ENCODE data around the gene PCYT2.
"Not testable (repeated sequence)": the region's sequence is repeated elsewhere in the genome, so short reads cannot be mapped to it uniquely, and the experiment has no call there.

Gene PCYT2

GRCh38 chr17:81927653-81928543 is 16.7 kb upstream of the PCYT2 start, which contains the start of gene MAFG:
MAFG (minus strand) TSS chr17:81927735; CDS start chr17:81923185, 4,550 bp downstream.
- DNase-seq = peak in 55 of 56 donors; percentile 28 to 93 (median 82)

DNA sequence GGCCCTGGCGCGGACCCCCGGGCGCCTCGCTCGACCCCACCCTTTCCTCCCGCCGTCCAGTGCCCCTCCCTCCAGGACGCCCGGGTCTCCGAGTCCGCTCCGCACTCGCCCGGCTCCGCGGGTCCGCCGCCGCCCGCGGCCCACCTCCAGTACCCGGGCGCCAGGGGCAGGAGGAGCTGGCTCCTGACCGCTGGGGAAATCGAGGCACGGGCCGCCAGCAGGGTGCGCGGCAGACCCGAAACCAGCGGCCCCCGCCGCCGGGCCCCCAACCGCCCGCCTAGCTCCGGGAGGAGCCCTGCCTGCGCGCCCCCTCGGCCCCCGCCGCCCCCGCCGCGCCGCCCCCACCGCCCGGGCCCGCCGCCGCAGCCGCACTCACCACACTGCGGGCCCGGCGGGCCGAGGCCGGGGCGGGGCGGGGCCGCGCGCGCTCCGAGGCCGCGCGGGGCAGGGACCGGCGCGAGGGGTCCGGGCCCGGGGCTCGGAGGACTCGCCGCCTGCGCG is 16.0 kb upstream of the PCYT2 start:
- no peak for DNase-seq

DNA sequence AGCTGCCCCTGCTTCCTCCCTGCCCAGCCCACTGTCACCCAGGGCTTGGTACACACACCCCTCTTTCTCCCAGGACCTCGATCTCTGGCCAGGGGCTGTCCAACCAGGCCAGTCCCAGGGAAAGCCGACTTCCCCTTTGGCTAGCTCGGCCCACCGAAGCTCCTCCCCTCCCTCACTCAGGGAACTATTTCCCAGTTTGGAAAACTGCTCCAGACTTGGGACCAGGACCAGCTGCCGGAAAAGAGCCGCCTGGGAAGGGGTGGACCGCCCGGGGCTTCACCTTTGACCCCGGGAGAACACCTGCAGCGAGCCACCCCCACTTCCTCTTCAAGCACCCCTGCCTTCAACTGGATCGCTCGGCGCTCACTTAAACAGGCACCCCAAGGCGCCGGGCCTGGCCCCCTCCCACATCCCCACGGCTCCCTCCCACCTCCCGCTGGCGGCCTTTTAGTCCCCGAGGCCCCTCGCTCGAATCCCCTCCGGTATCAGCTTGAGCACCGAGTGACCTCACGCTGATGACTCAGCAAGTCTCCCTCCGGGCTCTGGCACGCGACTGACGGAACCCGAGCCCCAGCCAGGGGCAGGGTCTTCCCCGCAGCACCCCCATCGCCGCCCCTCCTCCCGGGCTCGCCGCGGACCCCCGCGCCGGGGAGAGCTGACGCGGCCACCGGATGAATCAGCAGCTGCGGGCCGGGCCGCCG is 15.4 kb upstream of the PCYT2 start:
- DNase-seq = peak in 35 of 56 donors; percentile 15 to 82 (median 41)

GRCh38 chr17:81925860-81926450 is 14.8 kb upstream of the PCYT2 start:
- DNase-seq = no peak

- no peak for DNase-seq
Measured at GRCh38 chr17:81924557-81925532, 13.6 kb upstream of the PCYT2 start.

DNA sequence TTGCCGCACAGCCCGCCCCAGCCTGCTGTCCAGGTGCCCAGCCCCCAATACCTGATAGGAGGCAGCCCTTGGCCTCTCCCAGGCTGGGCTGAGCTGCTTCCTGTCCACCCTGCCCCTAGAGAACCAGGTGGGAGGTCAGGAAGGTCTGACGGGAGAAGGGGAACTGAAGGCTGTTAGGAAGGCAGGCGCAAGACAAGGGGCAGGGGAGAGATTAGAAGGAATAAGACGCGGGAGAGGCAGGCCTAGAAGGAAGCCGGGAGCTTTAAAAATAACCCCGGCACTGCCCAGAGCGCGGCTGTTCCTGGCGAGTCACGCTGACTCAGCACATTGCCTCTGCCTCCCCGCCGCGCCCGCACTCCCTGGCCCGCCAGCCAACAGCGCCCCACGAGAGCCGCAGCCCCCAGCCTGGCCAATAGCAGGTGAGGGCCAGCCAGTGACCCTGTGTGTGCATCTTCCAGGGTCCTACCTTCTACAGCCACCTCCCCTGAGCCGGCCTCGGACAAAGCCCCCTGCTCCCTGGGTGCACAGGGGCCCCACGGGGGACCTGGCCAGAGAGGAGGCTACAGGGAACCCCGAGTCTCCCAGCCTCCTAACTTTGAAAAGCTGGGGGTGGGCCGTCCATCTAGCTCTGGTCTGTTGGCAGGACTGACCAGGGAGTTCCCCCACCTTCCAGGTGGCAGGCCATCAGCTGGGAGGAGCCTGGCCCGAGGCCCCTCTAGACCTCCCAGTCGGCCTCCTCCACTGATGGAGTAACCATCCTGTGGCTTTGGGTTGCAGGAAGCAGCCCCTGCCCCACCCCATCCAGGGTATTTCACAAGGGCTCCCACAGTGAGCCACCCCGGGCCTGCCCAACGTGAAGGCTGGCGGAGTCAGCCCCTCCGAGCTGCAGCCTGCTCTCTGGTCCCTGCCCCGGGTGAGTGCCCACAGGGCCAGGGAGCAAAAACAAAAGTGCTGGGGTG is 12.4 kb upstream of the PCYT2 start:
- DNase-seq = peak in 28 of 56 donors; percentile 11 to 66 (median 34)

DNA sequence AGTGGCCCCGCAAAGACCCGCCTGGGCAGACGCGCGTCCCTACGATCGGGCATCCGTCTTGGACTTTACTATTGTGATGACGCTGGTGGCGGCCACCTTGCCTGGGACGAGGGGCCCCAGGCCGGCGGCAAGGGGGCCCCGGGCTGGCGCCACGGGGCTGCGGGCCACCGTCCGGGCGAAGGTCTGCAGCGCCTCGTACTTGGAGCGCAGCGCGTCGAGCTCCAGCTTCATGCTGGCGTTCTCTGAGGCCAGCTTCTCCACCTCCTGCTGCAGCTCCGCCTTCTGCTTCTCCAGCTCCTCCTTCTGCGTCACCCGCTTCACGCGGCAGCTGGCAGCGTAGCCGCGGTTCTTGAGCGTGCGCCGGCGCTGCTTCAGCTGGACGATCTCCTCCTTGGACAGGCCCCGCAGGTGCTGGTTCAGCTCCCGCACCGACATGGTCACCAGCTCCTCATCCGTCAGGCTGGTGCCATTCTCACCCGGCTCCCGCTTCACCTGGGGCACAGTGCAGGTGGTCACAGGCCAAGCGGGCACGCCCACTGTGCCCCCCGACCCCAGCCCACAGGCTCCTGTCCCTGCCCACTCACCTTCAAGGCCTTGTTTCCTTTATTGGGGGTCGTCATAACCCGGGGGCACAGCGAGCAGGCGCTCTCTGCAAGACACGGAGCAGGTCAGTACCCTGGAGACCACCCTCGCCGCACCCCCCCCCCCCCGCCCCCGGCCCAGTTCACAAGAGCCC is 11.5 kb upstream of the PCYT2 start:
- DNase-seq = no peak

GRCh38 chr17:81921996-81922565 is 10.9 kb upstream of the PCYT2 start:
- no peak for DNase-seq

DNA sequence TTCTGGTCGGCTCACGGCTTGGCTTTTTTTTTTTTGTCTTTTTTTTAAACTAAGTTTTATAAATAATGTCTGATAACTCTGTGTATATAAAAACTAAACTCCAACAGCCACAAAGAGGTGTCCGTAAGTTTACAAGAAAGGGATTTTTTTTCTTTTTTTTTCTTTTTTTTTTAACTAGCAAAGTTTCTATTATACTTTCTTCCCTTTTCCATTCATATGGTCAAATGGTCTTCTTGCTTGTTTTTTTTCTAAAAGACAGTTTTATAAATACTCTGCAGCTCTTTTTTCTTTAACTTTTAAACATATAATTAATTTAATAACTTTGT is 10.3 kb upstream of the PCYT2 start:
- DNase-seq = no peak

DNA sequence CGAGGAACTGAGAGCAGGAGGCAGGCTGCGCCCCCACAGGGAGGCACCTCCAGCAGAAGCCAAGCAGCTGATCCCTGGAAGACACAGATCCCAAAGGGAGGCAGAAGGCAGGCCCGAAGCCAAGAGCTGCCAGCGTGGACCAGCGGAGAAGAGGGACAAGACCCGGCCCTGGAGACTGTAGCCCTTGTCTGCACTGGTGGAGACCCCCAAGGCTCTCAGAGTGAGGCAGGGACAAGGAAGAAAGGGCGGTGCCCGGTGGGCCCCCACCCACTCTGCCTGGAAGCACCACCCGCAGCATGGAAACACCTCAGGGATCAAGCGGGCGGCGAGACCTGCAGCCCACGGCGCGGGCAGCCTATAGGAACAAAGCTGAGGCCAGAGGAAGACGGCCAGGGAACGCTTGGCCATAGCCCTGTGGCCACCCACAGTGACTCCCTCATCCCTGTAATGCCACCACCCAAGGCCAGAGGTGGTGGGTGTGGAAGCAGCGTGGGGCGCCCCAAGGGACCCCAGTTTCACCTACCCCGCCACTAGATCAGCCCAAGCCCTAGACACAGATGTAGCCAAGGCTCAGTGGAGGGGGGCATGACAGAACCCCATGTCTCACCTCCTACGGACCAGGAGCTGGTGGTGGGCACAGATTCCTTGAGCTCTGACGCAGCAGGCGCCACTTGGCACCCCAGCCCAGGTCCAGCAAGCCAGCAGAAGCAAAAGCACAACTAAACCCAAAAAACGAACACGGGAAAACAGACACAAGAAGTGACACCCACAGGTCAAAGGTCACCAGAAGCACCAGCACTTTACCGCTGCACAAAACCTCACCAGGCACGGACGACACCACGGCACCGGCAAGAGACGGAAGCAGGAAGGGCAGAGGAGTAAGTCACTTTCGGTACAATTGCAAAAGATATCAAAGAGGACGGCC is 9.7 kb upstream of the PCYT2 start:
- peak in 2 of 56 donors; percentile 16 to 43 for DNase-seq

- DNase-seq = no peak
Measured at GRCh38 chr17:81918832-81919545, 7.8 kb upstream of the PCYT2 start.

GRCh38 chr17:81918333-81918669 is 7.1 kb upstream of the PCYT2 start:
- not testable (repeated sequence) for DNase-seq

DNA sequence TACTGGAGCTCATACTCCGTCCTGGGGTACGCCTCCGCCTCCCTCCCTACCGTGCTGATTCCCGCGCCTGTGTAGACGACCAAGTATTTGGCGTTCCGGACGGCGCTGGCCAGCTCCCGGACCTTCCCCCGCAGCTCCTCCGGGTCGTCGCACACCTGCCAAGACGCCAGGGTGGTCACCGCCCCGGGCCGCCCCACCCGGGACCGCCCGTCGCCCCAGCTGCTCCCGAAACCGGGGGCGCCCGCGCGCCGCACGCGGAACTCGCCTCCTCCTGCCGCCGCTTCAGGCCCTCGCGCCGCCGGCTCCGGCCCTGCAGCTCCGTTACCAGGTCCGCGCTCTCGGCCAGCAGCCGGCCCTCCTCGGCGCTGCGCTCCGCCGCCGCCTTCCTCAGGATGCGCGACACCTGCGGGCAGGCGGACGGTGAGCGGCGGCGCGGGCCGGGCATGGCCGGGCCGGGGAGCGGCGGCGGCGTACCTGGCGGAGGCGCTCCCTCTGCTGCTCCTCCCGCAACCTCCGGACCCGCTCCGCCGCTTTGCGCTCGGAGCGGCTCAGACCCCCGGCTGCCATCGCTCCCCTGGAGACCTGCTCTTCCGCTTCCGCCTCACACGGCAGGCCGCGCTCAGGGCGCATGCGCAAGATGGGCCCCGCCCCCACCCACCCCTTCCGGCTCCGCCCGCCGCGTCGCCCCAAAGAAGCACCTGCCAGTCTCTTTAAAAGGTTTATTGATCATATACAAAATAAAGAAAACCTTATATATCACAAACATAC is 6.5 kb upstream of the PCYT2 start, which contains the start of gene SIRT7:
TSS of gene SIRT7 (minus strand) at position 612 of the 768 bp plus-strand sequence. CDS start at position 567, 45 bp downstream.
- DNase-seq = peak in 52 of 56 donors; percentile 9 to 87 (median 72)

DNA sequence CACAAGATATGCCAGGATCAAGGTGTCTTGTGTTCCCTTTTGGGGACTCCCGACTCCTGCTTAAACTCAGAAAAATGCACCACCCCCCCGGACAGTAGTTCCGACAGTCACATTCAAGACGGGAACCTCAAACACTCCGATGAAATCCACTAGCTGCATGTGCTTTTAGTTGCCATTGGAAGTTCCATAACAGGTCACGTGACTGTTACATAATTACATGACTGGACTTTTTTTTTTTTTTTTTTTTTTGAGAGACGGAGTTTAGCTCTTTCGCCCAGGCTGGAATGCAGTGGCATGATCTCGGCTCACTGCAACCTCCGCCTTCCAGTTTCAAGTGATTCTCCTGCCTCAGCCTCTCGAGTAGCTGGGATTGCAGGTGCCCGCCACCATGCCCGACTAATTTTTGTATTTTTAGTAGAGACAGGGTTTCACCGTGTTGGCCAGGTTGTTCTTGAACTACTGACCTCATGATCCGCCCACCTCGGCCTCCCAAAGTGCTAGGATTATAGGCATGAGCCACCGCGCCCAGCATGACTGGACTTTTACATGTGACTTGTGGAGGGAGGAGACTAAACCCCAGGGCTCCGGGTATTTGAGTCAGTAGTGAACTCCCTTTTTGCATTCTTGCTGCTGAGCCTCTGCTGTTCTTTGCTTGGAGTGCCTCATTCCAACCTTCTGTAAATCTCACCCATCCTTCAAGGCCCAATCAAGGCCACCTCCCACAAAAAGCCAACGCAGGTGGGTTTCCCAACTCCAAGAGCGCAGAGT is 5.2 kb upstream of the PCYT2 start:
- DNase-seq = no peak

GRCh38 chr17:81915331-81915730 is 4.1 kb upstream of the PCYT2 start:
- no peak for DNase-seq
